ENCODE results near the gene PLEKHO1.

DNA sequence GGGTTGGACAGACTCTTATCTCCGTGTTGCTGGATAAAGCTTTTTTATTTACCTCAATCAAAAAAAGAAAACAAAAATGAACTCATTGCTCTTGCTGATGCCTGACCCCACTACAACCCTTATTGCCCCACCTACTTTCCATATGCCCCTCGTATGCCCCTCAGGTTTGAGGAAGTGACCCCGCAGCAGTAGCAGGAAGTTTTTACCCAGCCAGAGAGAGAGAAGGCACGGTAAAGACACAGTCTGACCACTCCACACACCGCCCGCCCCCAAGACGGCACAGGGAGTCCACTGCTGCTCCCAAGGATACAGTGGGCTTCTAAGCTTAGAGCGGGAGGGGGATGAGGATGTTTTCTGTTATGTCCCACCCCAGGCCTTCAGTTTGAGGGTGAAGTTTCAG lies 9.8 kb downstream of the PLEKHO1 start:
- TF ChIP-seq, protein P1, sequence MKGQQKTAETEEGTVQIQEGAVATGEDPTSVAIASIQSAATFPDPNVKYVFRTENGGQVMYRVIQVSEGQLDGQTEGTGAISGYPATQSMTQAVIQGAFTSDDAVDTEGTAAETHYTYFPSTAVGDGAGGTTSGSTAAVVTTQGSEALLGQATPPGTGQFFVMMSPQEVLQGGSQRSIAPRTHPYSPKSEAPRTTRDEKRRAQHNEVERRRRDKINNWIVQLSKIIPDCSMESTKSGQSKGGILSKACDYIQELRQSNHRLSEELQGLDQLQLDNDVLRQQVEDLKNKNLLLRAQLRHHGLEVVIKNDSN (IDR thresholded peaks at IDR 0.05) = no peak
- no peak for TF ChIP-seq MAX (IDR thresholded peaks at IDR 0.05)
- no peak for TF ChIP-seq RAD21 (IDR thresholded peaks at IDR 0.05; ENCODE audit: low read depth)
- TF ChIP-seq CREB1 (IDR thresholded peaks at IDR 0.05; ENCODE audit: low read depth) = no peak
- TF ChIP-seq FOXM1 (IDR thresholded peaks at IDR 0.05; ENCODE audit: borderline replicate concordance, low read depth) = no peak
- TF ChIP-seq YY1 (IDR thresholded peaks at IDR 0.05; ENCODE audit: low read depth) = no peak
- no peak for TF ChIP-seq EP300 (IDR thresholded peaks at IDR 0.05; ENCODE audit: borderline replicate concordance)
